ENCODE measurements around the gene EIPR1.

EIPR1 gene

DNA sequence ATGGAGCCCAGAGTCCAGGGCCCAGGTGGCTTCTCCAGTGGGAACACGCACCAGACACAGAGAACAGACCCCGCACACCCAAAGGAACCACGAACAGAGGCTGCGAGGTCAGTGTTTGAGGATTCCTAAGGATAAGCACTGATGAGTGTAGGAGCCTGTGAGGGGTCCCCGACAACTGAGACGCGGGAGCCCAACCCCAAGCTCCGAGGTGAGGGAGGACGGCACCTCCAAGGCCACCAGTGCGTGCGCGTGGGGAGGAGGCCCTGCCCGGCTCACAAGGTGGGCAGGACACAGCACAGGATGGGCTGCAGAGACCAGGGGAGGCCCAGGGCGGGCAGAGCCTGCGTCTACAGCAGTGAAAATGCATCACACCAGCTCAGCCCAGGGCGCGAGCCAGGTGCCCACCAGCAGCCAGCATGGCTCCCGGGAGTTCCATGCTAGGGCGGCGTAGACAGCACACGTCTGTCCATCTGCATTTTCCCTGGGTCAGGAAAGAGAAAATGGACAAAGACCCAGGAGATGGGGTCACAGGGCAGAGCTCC is 189.1 kb downstream of the EIPR1 start:
- Histone ChIP-seq H3K27me3 (ENCODE audit: insufficient read depth, low read length) (no peaks in the 10 kb centered on the region), H3K27ac (ENCODE audit: low read depth, low read length) (no peak overlapping the region), H3K36me3 (ENCODE audit: control insufficient read depth in 1 of 2, insufficient read depth in 2 of 2, low read length in 2 of 2) (peaks cover 18 to 21% of the 10 kb centered on the region in 2 experiments), H3K79me2 (ENCODE audit: control insufficient read depth, insufficient read depth, low read length, poor library complexity) (no peaks in the 10 kb centered on the region), H4K91ac (ENCODE audit: low read depth, low read length) (no peak overlapping the region), H3K23ac (ENCODE audit: low read length) (no peak overlapping the region), H2BK12ac (ENCODE audit: low read length) (no peak overlapping the region), H3K9ac (ENCODE audit: low read length) (no peak overlapping the region), H4K8ac (ENCODE audit: low read depth, low read length) (no peak overlapping the region), H2AK5ac (ENCODE audit: low read length) (no peak overlapping the region), H3K4me1 (ENCODE audit: control insufficient read depth in 1 of 2, insufficient read depth in 2 of 2, low read length in 2 of 2) (no peaks in the 10 kb centered on the region), H3K18ac (ENCODE audit: low read length) (no peak overlapping the region), H3K4me2 (ENCODE audit: low read length) (no peak overlapping the region), H3K79me1 (ENCODE audit: low read length) (no peaks in the 10 kb centered on the region), H3K14ac (ENCODE audit: low read length) (no peak overlapping the region), H3K4ac (ENCODE audit: low read depth, low read length) (no peak overlapping the region), H4K12ac (ENCODE audit: low read depth, low read length) (no peak overlapping the region), H2BK120ac (ENCODE audit: insufficient read depth, low read length, poor library complexity) (no peak overlapping the region), H3K9me3 (ENCODE audit: insufficient read depth, low read depth, low read length) (no peaks in the 10 kb centered on the region), H3K4me3 (ENCODE audit: low read depth, low read length) (no peak overlapping the region), H2BK5ac (ENCODE audit: low read depth, low read length, poor library complexity) (no peak overlapping the region), H2AFZ (ENCODE audit: insufficient read depth, low read length, poor library complexity) (no peak overlapping the region)
- no CpG with 5 or more reads among the region's 21 CpGs for WGBS (ENCODE audit: extremely low coverage, insufficient coverage, insufficient read length)
- no peak for DNase-seq

- no peaks in the 10 kb centered on the region for H3K27me3 ChIP-seq (ENCODE audit: insufficient read depth, low read length)
- H2AK5ac ChIP-seq (ENCODE audit: low read length), result no peak overlapping the region
- H3K36me3 ChIP-seq (ENCODE audit: control insufficient read depth in 1 of 2, insufficient read depth in 2 of 2, low read length in 2 of 2), result peaks cover 14 to 17% of the 10 kb centered on the region in 2 experiments
- no peaks in the 10 kb centered on the region for H3K4me1 ChIP-seq (ENCODE audit: control insufficient read depth in 1 of 2, insufficient read depth in 2 of 2, low read length in 2 of 2)
- no peaks in the 10 kb centered on the region for H3K79me2 ChIP-seq (ENCODE audit: control insufficient read depth, insufficient read depth, low read length, poor library complexity)
- no peak for DNase-seq
- no peak overlapping the region for H2BK5ac ChIP-seq (ENCODE audit: low read depth, low read length, poor library complexity)
- no peak overlapping the region for H2AFZ ChIP-seq (ENCODE audit: insufficient read depth, low read length, poor library complexity)
- H2BK120ac ChIP-seq (ENCODE audit: insufficient read depth, low read length, poor library complexity), result no peak overlapping the region
- H3K9me3 ChIP-seq (ENCODE audit: insufficient read depth, low read depth, low read length), result no peaks in the 10 kb centered on the region
- H4K12ac ChIP-seq (ENCODE audit: low read depth, low read length), result no peak overlapping the region
- H3K14ac ChIP-seq (ENCODE audit: low read length), result no peak overlapping the region
- H3K18ac ChIP-seq (ENCODE audit: low read length), result no peak overlapping the region
- no peak overlapping the region for H3K4ac ChIP-seq (ENCODE audit: low read depth, low read length)
- H3K27ac ChIP-seq (ENCODE audit: low read depth, low read length), result no peak overlapping the region
- WGBS (ENCODE audit: extremely low coverage, insufficient coverage, insufficient read length), result no CpG with 5 or more reads among the region's 12 CpGs
- no peak overlapping the region for H2BK12ac ChIP-seq (ENCODE audit: low read length)
- no peak overlapping the region for H3K4me3 ChIP-seq (ENCODE audit: low read depth, low read length)
- H3K79me1 ChIP-seq (ENCODE audit: low read length), result no peaks in the 10 kb centered on the region
- H4K8ac ChIP-seq (ENCODE audit: low read depth, low read length), result no peak overlapping the region
- H3K4me2 ChIP-seq (ENCODE audit: low read length), result no peak overlapping the region
- H4K91ac ChIP-seq (ENCODE audit: low read depth, low read length), result no peak overlapping the region
- no peak overlapping the region for H3K9ac ChIP-seq (ENCODE audit: low read length)
- no peak overlapping the region for H3K23ac ChIP-seq (ENCODE audit: low read length)
Observed at GRCh38 chr2:3187467-3187866, 190.2 kb downstream of the EIPR1 start.

DNA sequence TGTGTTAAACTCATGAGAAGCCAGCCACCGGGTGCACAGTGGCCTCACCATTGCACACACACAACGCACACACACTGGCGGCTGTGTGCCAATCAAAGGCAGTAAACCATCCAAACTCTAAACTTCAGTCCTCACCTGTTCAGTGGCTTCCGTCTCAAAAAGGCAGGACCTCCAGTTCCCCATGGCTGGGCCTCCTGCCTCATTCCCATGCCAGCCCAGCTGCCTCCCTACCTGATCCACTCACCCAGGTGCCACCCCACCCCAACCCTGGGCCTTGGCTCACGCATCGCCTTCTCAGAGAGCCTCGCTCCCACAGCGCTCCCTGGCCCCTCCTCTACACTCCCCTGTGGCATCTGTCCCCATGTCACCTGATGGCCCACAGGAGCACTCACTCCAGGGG is 190.9 kb downstream of the EIPR1 start:
- H3K79me2 ChIP-seq (ENCODE audit: control insufficient read depth, insufficient read depth, low read length, poor library complexity), result no peaks in the 10 kb centered on the region
- H4K8ac ChIP-seq (ENCODE audit: low read depth, low read length), result no peak overlapping the region
- H3K27ac ChIP-seq (ENCODE audit: low read depth, low read length), result no peak overlapping the region
- no peak for DNase-seq
- WGBS (ENCODE audit: extremely low coverage, insufficient coverage, insufficient read length), result no CpG with 5 or more reads among the region's 8 CpGs
- no peaks in the 10 kb centered on the region for H3K79me1 ChIP-seq (ENCODE audit: low read length)
- no peak overlapping the region for H2AFZ ChIP-seq (ENCODE audit: insufficient read depth, low read length, poor library complexity)
- H3K4me2 ChIP-seq (ENCODE audit: low read length), result no peak overlapping the region
- peaks cover 7 to 12% of the 10 kb centered on the region in 2 experiments for H3K36me3 ChIP-seq (ENCODE audit: control insufficient read depth in 1 of 2, insufficient read depth in 2 of 2, low read length in 2 of 2)
- H3K23ac ChIP-seq (ENCODE audit: low read length), result no peak overlapping the region
- H2BK12ac ChIP-seq (ENCODE audit: low read length), result no peak overlapping the region
- H3K18ac ChIP-seq (ENCODE audit: low read length), result no peak overlapping the region
- H4K12ac ChIP-seq (ENCODE audit: low read depth, low read length), result no peak overlapping the region
- H3K9me3 ChIP-seq (ENCODE audit: insufficient read depth, low read depth, low read length), result no peaks in the 10 kb centered on the region
- no peak overlapping the region for H3K4ac ChIP-seq (ENCODE audit: low read depth, low read length)
- no peak overlapping the region for H3K14ac ChIP-seq (ENCODE audit: low read length)
- no peaks in the 10 kb centered on the region for H3K27me3 ChIP-seq (ENCODE audit: insufficient read depth, low read length)
- H3K4me1 ChIP-seq (ENCODE audit: control insufficient read depth in 1 of 2, insufficient read depth in 2 of 2, low read length in 2 of 2), result no peaks in the 10 kb centered on the region
- no peak overlapping the region for H3K4me3 ChIP-seq (ENCODE audit: low read depth, low read length)
- H4K91ac ChIP-seq (ENCODE audit: low read depth, low read length), result no peak overlapping the region
- no peak overlapping the region for H2BK5ac ChIP-seq (ENCODE audit: low read depth, low read length, poor library complexity)
- H2BK120ac ChIP-seq (ENCODE audit: insufficient read depth, low read length, poor library complexity), result no peak overlapping the region
- no peak overlapping the region for H2AK5ac ChIP-seq (ENCODE audit: low read length)
- H3K9ac ChIP-seq (ENCODE audit: low read length), result no peak overlapping the region

- Histone ChIP-seq H3K4me3 (ENCODE audit: low read depth, low read length) (no peak overlapping the region), H2BK5ac (ENCODE audit: low read depth, low read length, poor library complexity) (no peak overlapping the region), H3K27me3 (ENCODE audit: insufficient read depth, low read length) (no peaks in the 10 kb centered on the region), H4K8ac (ENCODE audit: low read depth, low read length) (no peak overlapping the region), H3K18ac (ENCODE audit: low read length) (no peak overlapping the region), H3K4me1 (ENCODE audit: control insufficient read depth in 1 of 2, insufficient read depth in 2 of 2, low read length in 2 of 2) (no peaks in the 10 kb centered on the region), H3K9ac (ENCODE audit: low read length) (no peak overlapping the region), H2BK120ac (ENCODE audit: insufficient read depth, low read length, poor library complexity) (no peak overlapping the region), H4K91ac (ENCODE audit: low read depth, low read length) (no peak overlapping the region), H3K79me2 (ENCODE audit: control insufficient read depth, insufficient read depth, low read length, poor library complexity) (no peaks in the 10 kb centered on the region), H3K4me2 (ENCODE audit: low read length) (no peak overlapping the region), H3K27ac (ENCODE audit: low read depth, low read length) (no peak overlapping the region), H3K36me3 (ENCODE audit: control insufficient read depth in 1 of 2, insufficient read depth in 2 of 2, low read length in 2 of 2) (peaks cover 7 to 12% of the 10 kb centered on the region in 2 experiments), H3K4ac (ENCODE audit: low read depth, low read length) (no peak overlapping the region), H2BK12ac (ENCODE audit: low read length) (no peak overlapping the region), H4K12ac (ENCODE audit: low read depth, low read length) (no peak overlapping the region), H3K14ac (ENCODE audit: low read length) (no peak overlapping the region), H3K79me1 (ENCODE audit: low read length) (no peaks in the 10 kb centered on the region), H2AFZ (ENCODE audit: insufficient read depth, low read length, poor library complexity) (no peak overlapping the region), H3K23ac (ENCODE audit: low read length) (no peak overlapping the region), H3K9me3 (ENCODE audit: insufficient read depth, low read depth, low read length) (peaks cover 5% of the 10 kb centered on the region), H2AK5ac (ENCODE audit: low read length) (no peak overlapping the region)
- no peak for DNase-seq
- WGBS (ENCODE audit: extremely low coverage, insufficient coverage, insufficient read length), result no CpG with 5 or more reads among the region's 10 CpGs
Observed at GRCh38 chr2:3185910-3186309, 191.7 kb downstream of the EIPR1 start.
